Mesenchymal stem cell (in vitro differentiated cells and primary cell): ENCODE results near the gene CDH5. TPM values are rescaled to one million over a fixed set of nuclear protein-coding genes. Genes with fewer than 3 reads are reported as not detected.

ENCODE experiments used
- DNase-seq: peaks from one replicate; pipeline ENCODE4 v3.0.0-alpha.2; 2013
- H2AFZ ChIP-seq: one replicate; pipeline ENCODE4 v1.6.1; 2013; ENCODE audit warnings: low read depth, mild to moderate bottlenecking, control low read depth, inconsistent platforms, low read length, moderate library complexity
- H2AK5ac ChIP-seq: 2 replicates; pipeline ENCODE4 v1.6.1; 2013; ENCODE audit warnings: low read length, moderate library complexity, mild to moderate bottlenecking, inconsistent platforms; ENCODE audit not compliant: severe bottlenecking
- H2BK120ac ChIP-seq: one replicate; pipeline ENCODE4 v1.6.1; 2013; ENCODE audit warnings: low read depth, mild to moderate bottlenecking, inconsistent platforms, low read length, moderate library complexity
- H2BK12ac ChIP-seq, 2 experiments: one replicate each; pipeline ENCODE4 v1.6.1; 2013; ENCODE audit warnings: inconsistent platforms in 2 of 2, low read length in 2 of 2, mild to moderate bottlenecking in 2 of 2, moderate library complexity in 2 of 2, control low read depth in 1 of 2
- H2BK15ac ChIP-seq: one replicate; pipeline ENCODE4 v1.6.1; 2013; ENCODE audit warnings: mild to moderate bottlenecking, low read depth, inconsistent platforms; ENCODE audit not compliant: poor library complexity, severe bottlenecking
- H2BK5ac ChIP-seq: 2 replicates; pipeline ENCODE4 v1.6.1; 2013; ENCODE audit warnings: low read depth, mild to moderate bottlenecking, low read length, control low read depth, inconsistent platforms; ENCODE audit not compliant: poor library complexity, severe bottlenecking
- H3K14ac ChIP-seq, 2 experiments: one replicate each; pipeline ENCODE4 v1.6.1; 2013; ENCODE audit warnings: inconsistent platforms in 2 of 2, low read length in 2 of 2, control low read depth in 1 of 2, mild to moderate bottlenecking in 1 of 2, moderate library complexity in 1 of 2
- H3K18ac ChIP-seq, 2 experiments: one replicate each; pipeline ENCODE4 v1.6.1; 2013; ENCODE audit warnings: inconsistent platforms in 2 of 2, low read length in 2 of 2, control low read depth in 1 of 2, low read depth in 1 of 2, mild to moderate bottlenecking in 1 of 2
- H3K23ac ChIP-seq, 2 experiments: one replicate each; pipeline ENCODE4 v1.6.1; 2013; ENCODE audit warnings: inconsistent platforms in 2 of 2, low read length in 2 of 2, mild to moderate bottlenecking in 2 of 2, moderate library complexity in 2 of 2, control low read depth in 1 of 2
- H3K27ac ChIP-seq: 2 replicates; pipeline ENCODE4 v1.5.1; 2013; ENCODE audit warnings: mild to moderate bottlenecking, moderate library complexity, low read length, control low read depth, inconsistent platforms; ENCODE audit not compliant: poor library complexity, severe bottlenecking
- H3K27me3 ChIP-seq, 2 experiments: 2 replicates each; pipeline versions ENCODE4 v1.6.1 to v1.7.0; 2013; ENCODE audit warnings: low read length in 2 of 2, mild to moderate bottlenecking in 2 of 2, moderate library complexity in 2 of 2, control low read depth in 1 of 2, inconsistent platforms in 1 of 2; ENCODE audit not compliant: control insufficient read depth in 1 of 2, insufficient read depth in 1 of 2
- H3K36me3 ChIP-seq, 2 experiments: 2 replicates each; pipeline versions ENCODE4 v1.6.1 to v1.7.0; 2013; ENCODE audit warnings: low read length in 2 of 2, control low read depth in 1 of 2, inconsistent platforms in 1 of 2, low read depth in 1 of 2, mild to moderate bottlenecking in 1 of 2; ENCODE audit not compliant: insufficient read depth in 2 of 2, control insufficient read depth in 1 of 2
- H3K4ac ChIP-seq, 2 experiments: one replicate each; pipeline ENCODE4 v1.6.1; 2013; ENCODE audit warnings: inconsistent platforms in 2 of 2, low read length in 2 of 2, mild to moderate bottlenecking in 2 of 2, moderate library complexity in 2 of 2, control low read depth in 1 of 2, low read depth in 1 of 2
- H3K4me1 ChIP-seq: 2 replicates; pipeline ENCODE4 v1.6.1; 2013; ENCODE audit warnings: low read depth, low read length, control low read depth; ENCODE audit not compliant: control insufficient read depth, insufficient read depth
- H3K4me2 ChIP-seq: 2 replicates; pipeline ENCODE4 v1.6.1; 2013; ENCODE audit warnings: low read length, mild to moderate bottlenecking, inconsistent platforms; ENCODE audit not compliant: poor library complexity, severe bottlenecking
- H3K4me3 ChIP-seq, 2 experiments: 2 replicates each; pipeline versions ENCODE4 v1.5.1 to v1.7.0; 2013; ENCODE audit warnings: low read length in 2 of 2, mild to moderate bottlenecking in 2 of 2, control low read depth in 1 of 2, low read depth in 1 of 2; ENCODE audit not compliant: insufficient read depth in 1 of 2
- H3K79me1 ChIP-seq: replicated peaks from 2 replicates; pipeline ENCODE4 v1.6.1; 2013; ENCODE audit warnings: mild to moderate bottlenecking, control low read depth, low read length, inconsistent platforms; ENCODE audit not compliant: poor library complexity, severe bottlenecking
- H3K9ac ChIP-seq: 2 replicates; pipeline ENCODE4 v1.7.0; 2013; ENCODE audit warnings: mild to moderate bottlenecking, low read length, moderate library complexity
- H3K9me3 ChIP-seq: 2 replicates; pipeline ENCODE4 v1.7.0; 2013; ENCODE audit warnings: mild to moderate bottlenecking, low read length; ENCODE audit not compliant: control insufficient read depth
- H4K8ac ChIP-seq: one replicate; pipeline ENCODE4 v1.6.1; 2013; ENCODE audit warnings: inconsistent platforms, mild to moderate bottlenecking, low read length, moderate library complexity
- H4K91ac ChIP-seq: one replicate; pipeline ENCODE4 v1.6.1; 2013; ENCODE audit warnings: mild to moderate bottlenecking, low read length, inconsistent platforms
- WGBS: methylation state at CpG from one replicate; pipeline ENCODE4 v1.1.7; 2013; ENCODE audit warnings: mixed read lengths; 5-methylcytosine and 5-hydroxymethylcytosine counted together
- polyA plus RNA-seq, 2 experiments: library from polyadenylated mRNA; stranded (reverse); fragments of 200-250 nt; gene quantifications; one replicate each; pipeline ENCODE4 v1.2.3, GENCODE V29; 2013

Gene CDH5
- 0.01 TPM for polyA plus RNA-seq (2013, experiment 1 of 2)
- polyA plus RNA-seq (2013, experiment 2 of 2) = not detected

DNA sequence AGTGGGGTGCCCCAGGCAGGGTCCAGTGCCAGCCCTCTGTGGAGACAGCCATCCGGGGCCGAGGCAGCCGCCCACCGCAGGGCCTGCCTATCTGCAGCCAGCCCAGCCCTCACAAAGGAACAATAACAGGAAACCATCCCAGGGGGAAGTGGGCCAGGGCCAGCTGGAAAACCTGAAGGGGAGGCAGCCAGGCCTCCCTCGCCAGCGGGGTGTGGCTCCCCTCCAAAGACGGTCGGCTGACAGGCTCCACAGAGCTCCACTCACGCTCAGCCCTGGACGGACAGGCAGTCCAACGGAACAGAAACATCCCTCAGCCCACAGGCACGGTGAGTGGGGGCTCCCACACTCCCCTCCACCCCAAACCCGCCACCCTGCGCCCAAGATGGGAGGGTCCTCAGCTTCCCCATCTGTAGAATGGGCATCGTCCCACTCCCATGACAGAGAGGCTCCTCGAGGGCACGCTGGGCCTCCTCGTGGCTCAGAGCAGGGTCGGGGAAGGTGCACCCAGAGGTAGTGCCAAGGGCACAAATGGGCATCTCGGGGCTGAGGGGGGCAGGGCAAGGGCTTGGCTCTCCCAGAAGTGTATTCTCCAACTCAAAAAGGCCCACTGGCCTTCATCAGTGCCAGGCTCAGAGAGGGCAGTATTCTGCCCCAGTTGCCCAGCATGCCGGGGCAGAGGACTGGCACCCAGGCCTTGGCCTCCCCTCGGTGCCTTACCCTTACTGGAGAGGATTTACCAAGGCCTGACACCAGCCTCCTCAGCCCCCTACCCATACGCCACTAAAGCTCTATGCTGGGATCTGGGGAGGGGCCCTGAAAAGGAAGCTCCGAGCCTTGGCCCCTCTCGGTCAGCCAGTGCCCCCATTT, at the start of gene CDH5:
CDH5 (plus strand) TSS at position 259 of the 867 bp plus-strand sequence. CDS start 12,647 bp downstream, outside the sequence.
- H4K91ac ChIP-seq = no peak within 1 kb of the TSS
- no peaks in the 10 kb centered on the region for H3K79me1 ChIP-seq
- H3K27me3 ChIP-seq = peaks cover 0 to 68% of the 10 kb centered on the region in 2 experiments
- H2BK5ac ChIP-seq = no peak within 1 kb of the TSS
- no peak within 1 kb of the TSS for H2AFZ ChIP-seq
- H3K9me3 ChIP-seq = no peaks in the 10 kb centered on the region
- H3K14ac ChIP-seq = no peak within 1 kb of the TSS
- no peak within 1 kb of the TSS for H2AK5ac ChIP-seq
- no peak within 1 kb of the TSS for H3K23ac ChIP-seq
- H2BK15ac ChIP-seq = no peak within 1 kb of the TSS
- H2BK12ac ChIP-seq = no peak within 1 kb of the TSS
- H4K8ac ChIP-seq = no peak within 1 kb of the TSS
- H2BK120ac ChIP-seq = no peak within 1 kb of the TSS
- no peak within 1 kb of the TSS for H3K4me3 ChIP-seq
- WGBS = 87% methylated on average over 25 of the region's 25 CpGs
- no peak for DNase-seq
- H3K4ac ChIP-seq = no peak within 1 kb of the TSS
- H3K9ac ChIP-seq = no peak within 1 kb of the TSS
- no peak within 1 kb of the TSS for H3K18ac ChIP-seq
- H3K4me2 ChIP-seq = no peak within 1 kb of the TSS
- peaks cover 11% of the 10 kb centered on the region for H3K4me1 ChIP-seq
- no peak within 1 kb of the TSS for H3K27ac ChIP-seq
- H3K36me3 ChIP-seq = no peaks in the 10 kb centered on the region

GRCh38 chr16:66318505-66318904, 48.0 kb upstream of the CDH5 start:
- no CpG with 5 or more reads among the region's 1 CpG for WGBS
- no peak overlapping the region for H4K91ac ChIP-seq
- no peak overlapping the region for H2AFZ ChIP-seq
- no peak overlapping the region for H3K27ac ChIP-seq
- H3K4me2 ChIP-seq = no peak overlapping the region
- no peak overlapping the region for H3K23ac ChIP-seq
- no peak overlapping the region for H2BK5ac ChIP-seq
- H3K27me3 ChIP-seq = peaks cover 42 to 49% of the 10 kb centered on the region in 2 experiments
- H3K79me1 ChIP-seq = no peaks in the 10 kb centered on the region
- no peak overlapping the region for H2BK120ac ChIP-seq
- H3K9me3 ChIP-seq = no peaks in the 10 kb centered on the region
- H4K8ac ChIP-seq = no peak overlapping the region
- no peak for DNase-seq
- no peak overlapping the region for H3K18ac ChIP-seq
- no peak overlapping the region for H3K4me3 ChIP-seq
- H2BK15ac ChIP-seq = no peak overlapping the region
- no peaks in the 10 kb centered on the region for H3K36me3 ChIP-seq
- no peak overlapping the region for H3K9ac ChIP-seq
- no peak overlapping the region for H3K4ac ChIP-seq
- H3K14ac ChIP-seq = no peak overlapping the region
- no peak overlapping the region for H2BK12ac ChIP-seq
- no peak overlapping the region for H2AK5ac ChIP-seq
- peaks cover 2% of the 10 kb centered on the region for H3K4me1 ChIP-seq

GRCh38 chr16:66320774-66321173, 45.7 kb upstream of the CDH5 start:
- Histone ChIP-seq H3K27me3 (peaks cover 39 to 51% of the 10 kb centered on the region in 2 experiments), H2BK120ac (no peak overlapping the region), H3K4me2 (no peak overlapping the region), H3K23ac (no peak overlapping the region), H3K4ac (no peak overlapping the region), H3K18ac (no peak overlapping the region), H3K4me3 (no peak overlapping the region), H3K27ac (no peak overlapping the region), H2AK5ac (no peak overlapping the region), H2BK12ac (no peak overlapping the region), H2BK5ac (no peak overlapping the region), H4K8ac (no peak overlapping the region), H3K9me3 (no peaks in the 10 kb centered on the region), H2BK15ac (no peak overlapping the region), H3K36me3 (no peaks in the 10 kb centered on the region), H3K14ac (no peak overlapping the region), H4K91ac (no peak overlapping the region), H3K4me1 (peaks cover 3% of the 10 kb centered on the region), H2AFZ (no peak overlapping the region), H3K79me1 (no peaks in the 10 kb centered on the region), H3K9ac (no peak overlapping the region)
- DNase-seq = no peak

GRCh38 chr16:66322174-66322573, 44.3 kb upstream of the CDH5 start:
- Histone ChIP-seq H2BK5ac (no peak overlapping the region), H3K27ac (no peak overlapping the region), H3K4me2 (no peak overlapping the region), H2AFZ (no peak overlapping the region), H3K18ac (no peak overlapping the region), H3K14ac (no peak overlapping the region), H2AK5ac (no peak overlapping the region), H2BK12ac (no peak overlapping the region), H4K91ac (no peak overlapping the region), H3K36me3 (no peaks in the 10 kb centered on the region), H4K8ac (no peak overlapping the region), H3K9ac (no peak overlapping the region), H2BK15ac (no peak overlapping the region), H3K79me1 (no peaks in the 10 kb centered on the region), H3K4me1 (peaks cover 3% of the 10 kb centered on the region), H3K23ac (no peak overlapping the region), H2BK120ac (no peak overlapping the region), H3K4me3 (no peak overlapping the region), H3K27me3 (peaks cover 48 to 65% of the 10 kb centered on the region in 2 experiments), H3K9me3 (no peaks in the 10 kb centered on the region), H3K4ac (no peak overlapping the region)
- no peak for DNase-seq
- 74% methylated on average over 4 of the region's 4 CpGs for WGBS
